Measurements from ENCODE around the gene PILRA. TPM values are rescaled to one million over a fixed set of nuclear protein-coding genes. Genes with fewer than 3 reads are reported as not detected.
A peak's percentile ranks its signal among the peaks of the same experiment; 100 is the strongest.

PILRA gene
- total RNA-seq, 1 donor from 2014 or later: 4.2 TPM

DNA sequence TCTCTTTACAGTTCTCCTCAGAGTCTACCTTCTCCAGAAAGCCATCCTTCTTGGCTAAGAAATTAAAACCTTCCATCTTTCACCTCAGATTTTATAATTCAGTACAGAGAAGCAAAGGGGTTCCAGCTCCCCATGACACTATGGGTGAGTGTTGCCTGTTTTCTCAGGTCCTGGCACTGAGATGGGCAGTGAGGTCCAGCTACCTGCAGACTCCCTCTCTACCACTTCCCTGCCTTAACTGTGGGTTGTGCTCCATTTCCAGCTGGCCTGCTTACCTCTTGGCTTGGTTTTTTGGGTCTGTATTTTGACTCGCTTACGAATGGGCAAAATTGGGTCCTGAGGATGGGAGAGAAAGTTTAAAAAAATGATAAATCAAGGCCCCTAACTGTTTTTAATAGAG lies 29.0 kb downstream of the PILRA start:
- Mint-ChIP-seq H3K9me3 (ENCODE audit: unreplicated experiment) (no peaks in the 10 kb centered on the region), H3K4me3 (ENCODE audit: unreplicated experiment) (no peak overlapping the region), H3K36me3 (ENCODE audit: low read depth, unreplicated experiment) (no peaks in the 10 kb centered on the region), H3K27me3 (ENCODE audit: unreplicated experiment) (peaks cover 5% of the 10 kb centered on the region), H3K4me1 (ENCODE audit: unreplicated experiment) (peaks cover 56% of the 10 kb centered on the region), H3K27ac (ENCODE audit: unreplicated experiment) (no peak overlapping the region)
- DNase-seq (ENCODE audit: low spot score): no peak
- TF ChIP-seq, protein P1, sequence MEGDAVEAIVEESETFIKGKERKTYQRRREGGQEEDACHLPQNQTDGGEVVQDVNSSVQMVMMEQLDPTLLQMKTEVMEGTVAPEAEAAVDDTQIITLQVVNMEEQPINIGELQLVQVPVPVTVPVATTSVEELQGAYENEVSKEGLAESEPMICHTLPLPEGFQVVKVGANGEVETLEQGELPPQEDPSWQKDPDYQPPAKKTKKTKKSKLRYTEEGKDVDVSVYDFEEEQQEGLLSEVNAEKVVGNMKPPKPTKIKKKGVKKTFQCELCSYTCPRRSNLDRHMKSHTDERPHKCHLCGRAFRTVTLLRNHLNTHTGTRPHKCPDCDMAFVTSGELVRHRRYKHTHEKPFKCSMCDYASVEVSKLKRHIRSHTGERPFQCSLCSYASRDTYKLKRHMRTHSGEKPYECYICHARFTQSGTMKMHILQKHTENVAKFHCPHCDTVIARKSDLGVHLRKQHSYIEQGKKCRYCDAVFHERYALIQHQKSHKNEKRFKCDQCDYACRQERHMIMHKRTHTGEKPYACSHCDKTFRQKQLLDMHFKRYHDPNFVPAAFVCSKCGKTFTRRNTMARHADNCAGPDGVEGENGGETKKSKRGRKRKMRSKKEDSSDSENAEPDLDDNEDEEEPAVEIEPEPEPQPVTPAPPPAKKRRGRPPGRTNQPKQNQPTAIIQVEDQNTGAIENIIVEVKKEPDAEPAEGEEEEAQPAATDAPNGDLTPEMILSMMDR (IDR thresholded peaks at IDR 0.05; ENCODE audit: unreplicated experiment): no peak

DNA sequence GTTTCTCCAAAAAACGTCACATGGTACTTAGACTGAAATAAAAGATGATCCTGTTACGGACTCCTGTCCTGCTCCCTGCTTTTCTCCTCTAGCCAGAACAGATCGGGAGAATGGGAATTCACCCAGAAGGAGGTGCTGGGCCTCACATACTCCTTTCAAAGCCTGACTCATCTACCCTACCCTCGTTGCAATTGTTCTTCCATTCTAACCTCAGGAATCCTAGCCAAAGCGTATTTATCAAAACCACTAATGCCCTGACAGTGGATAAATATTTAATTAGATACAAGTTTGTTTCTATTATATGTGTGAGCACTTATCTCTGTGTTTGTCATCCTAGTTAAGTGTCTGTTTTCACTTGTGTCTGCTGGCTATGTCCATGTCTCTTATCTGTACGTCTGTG lies 33.5 kb downstream of the PILRA start:
- no peak for DNase-seq (ENCODE audit: low spot score)
- TF ChIP-seq, protein P1 (IDR thresholded peaks at IDR 0.05; ENCODE audit: unreplicated experiment): no peak
- peaks cover 16% of the 10 kb centered on the region for H3K4me1 Mint-ChIP-seq (ENCODE audit: unreplicated experiment)
- no peaks in the 10 kb centered on the region for H3K9me3 Mint-ChIP-seq (ENCODE audit: unreplicated experiment)
- no peaks in the 10 kb centered on the region for H3K36me3 Mint-ChIP-seq (ENCODE audit: low read depth, unreplicated experiment)
- no peak overlapping the region for H3K4me3 Mint-ChIP-seq (ENCODE audit: unreplicated experiment)
- no peak overlapping the region for H3K27ac Mint-ChIP-seq (ENCODE audit: unreplicated experiment)
- peaks cover 1% of the 10 kb centered on the region for H3K27me3 Mint-ChIP-seq (ENCODE audit: unreplicated experiment)

DNA sequence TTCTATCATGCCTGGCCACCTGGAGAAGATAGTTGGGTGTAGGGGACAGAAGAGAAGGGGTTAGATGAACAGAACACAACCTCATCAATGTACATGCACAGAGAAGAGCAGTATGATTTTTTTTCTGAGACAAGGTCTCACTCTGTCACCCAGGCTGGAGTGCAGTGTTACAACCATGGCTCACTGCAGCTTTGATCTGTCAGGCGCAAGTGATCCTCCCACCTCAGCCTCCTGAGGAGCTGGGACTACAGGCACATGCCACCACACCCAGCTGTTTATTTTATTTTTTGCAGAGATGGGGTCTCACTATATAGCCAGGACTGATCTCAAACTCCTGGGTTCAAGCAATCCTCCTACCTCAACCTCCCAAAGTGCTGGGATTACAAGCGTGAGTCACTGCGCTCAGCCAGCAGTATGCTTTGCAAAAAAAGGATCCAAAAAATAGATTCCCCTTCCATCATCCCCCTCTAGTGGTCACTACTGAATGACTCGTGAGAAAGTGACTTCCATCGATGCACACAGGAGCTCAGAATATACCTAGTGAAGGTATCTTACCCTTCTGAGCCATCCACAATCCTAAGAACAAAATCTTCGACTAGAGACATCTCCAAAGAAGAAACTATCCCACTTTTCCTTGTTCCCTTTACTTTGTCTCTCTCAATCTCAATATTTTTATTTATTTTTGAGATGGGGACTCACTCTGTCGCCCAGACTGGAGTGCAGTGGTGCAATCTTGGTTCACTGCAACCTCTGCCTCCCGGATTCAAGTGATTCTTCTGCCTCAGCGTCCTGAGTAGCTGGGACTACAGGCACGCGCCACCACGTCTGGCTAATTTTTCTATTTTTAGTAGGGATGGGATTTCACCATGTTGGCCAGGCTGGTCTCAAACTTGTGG lies 34.2 kb downstream of the PILRA start:
- Mint-ChIP-seq H3K4me3 (ENCODE audit: unreplicated experiment) (no peak overlapping the region), H3K27me3 (ENCODE audit: unreplicated experiment) (peaks cover 1% of the 10 kb centered on the region), H3K27ac (ENCODE audit: unreplicated experiment) (no peak overlapping the region), H3K9me3 (ENCODE audit: unreplicated experiment) (no peaks in the 10 kb centered on the region), H3K4me1 (ENCODE audit: unreplicated experiment) (peaks cover 8% of the 10 kb centered on the region), H3K36me3 (ENCODE audit: low read depth, unreplicated experiment) (no peaks in the 10 kb centered on the region)
- TF ChIP-seq, protein P1 (IDR thresholded peaks at IDR 0.05; ENCODE audit: unreplicated experiment): peak; percentile 72
- peak; percentile 47 for DNase-seq (ENCODE audit: low spot score)

DNA sequence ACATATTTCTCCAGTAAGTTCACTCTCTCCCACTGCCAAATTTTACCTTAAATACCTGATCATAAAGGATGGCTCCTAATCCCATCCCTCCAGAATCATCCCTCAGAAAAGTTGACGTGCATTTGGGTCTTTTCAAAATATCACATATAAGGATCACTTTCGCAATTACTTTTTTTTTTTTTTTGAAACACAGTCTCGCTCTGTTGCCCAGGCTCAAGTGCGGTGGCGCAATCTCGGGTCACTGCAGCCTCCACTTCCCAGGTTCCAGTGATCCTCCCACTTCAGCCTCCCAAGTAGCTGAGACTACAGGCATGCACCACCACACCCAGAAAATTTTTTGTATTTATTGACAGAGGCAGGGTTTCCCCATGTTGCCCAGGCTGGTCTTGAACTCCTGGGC lies 37.8 kb downstream of the PILRA start:
- no peaks in the 10 kb centered on the region for H3K9me3 Mint-ChIP-seq (ENCODE audit: unreplicated experiment)
- no peak for DNase-seq (ENCODE audit: low spot score)
- H3K27me3 Mint-ChIP-seq (ENCODE audit: unreplicated experiment): peaks cover 3% of the 10 kb centered on the region
- H3K4me1 Mint-ChIP-seq (ENCODE audit: unreplicated experiment): peaks cover 6% of the 10 kb centered on the region
- no peak overlapping the region for H3K4me3 Mint-ChIP-seq (ENCODE audit: unreplicated experiment)
- TF ChIP-seq, protein P1 (IDR thresholded peaks at IDR 0.05; ENCODE audit: unreplicated experiment): no peak
- no peak overlapping the region for H3K27ac Mint-ChIP-seq (ENCODE audit: unreplicated experiment)
- no peaks in the 10 kb centered on the region for H3K36me3 Mint-ChIP-seq (ENCODE audit: low read depth, unreplicated experiment)

DNA sequence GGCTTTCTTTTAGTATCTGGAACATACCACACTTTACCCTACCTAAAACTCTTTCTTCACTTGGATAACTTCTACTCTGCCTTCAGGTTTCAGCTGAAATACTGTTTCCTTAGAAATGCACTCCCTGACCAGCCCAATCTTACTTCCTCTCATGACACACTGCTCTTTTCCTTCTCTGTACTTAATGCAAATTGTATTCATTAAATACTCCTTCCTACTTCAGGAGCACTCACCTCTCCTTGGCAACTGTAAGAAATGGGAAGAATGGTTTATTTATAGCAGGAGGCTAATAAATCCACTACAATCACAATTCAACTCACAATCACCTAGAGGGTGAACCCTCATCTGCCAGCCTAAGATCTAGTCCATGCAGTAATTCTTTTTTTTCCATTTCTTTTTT lies 40.1 kb downstream of the PILRA start:
- TF ChIP-seq, protein P1 (IDR thresholded peaks at IDR 0.05; ENCODE audit: unreplicated experiment): no peak
- H3K27ac Mint-ChIP-seq (ENCODE audit: unreplicated experiment): peak overlapping the region; percentile 28
- H3K9me3 Mint-ChIP-seq (ENCODE audit: unreplicated experiment): no peaks in the 10 kb centered on the region
- no peak for DNase-seq (ENCODE audit: low spot score)
- no peak overlapping the region for H3K4me3 Mint-ChIP-seq (ENCODE audit: unreplicated experiment)
- peaks cover 6% of the 10 kb centered on the region for H3K4me1 Mint-ChIP-seq (ENCODE audit: unreplicated experiment)
- no peaks in the 10 kb centered on the region for H3K36me3 Mint-ChIP-seq (ENCODE audit: low read depth, unreplicated experiment)
- peaks cover 2% of the 10 kb centered on the region for H3K27me3 Mint-ChIP-seq (ENCODE audit: unreplicated experiment)

Data from endothelial cell (in vitro differentiated cells).